Measurements from ENCODE around the gene TMEM129. TPM values are rescaled to one million over a fixed set of nuclear protein-coding genes. Genes with fewer than 3 reads are reported as not detected.

The TMEM129 gene
- total RNA-seq, 2 experiments from 2014 or later: 21.9 to 22.4 TPM

GRCh38 chr4:1763550-1764080 is 42.5 kb upstream of the TMEM129 start:
- peaks cover 22% of the 10 kb centered on the region for H3K27me3 Mint-ChIP-seq (ENCODE audit: low read depth)
- no peak for ATAC-seq
- no peaks in the 10 kb centered on the region for H3K9me3 Mint-ChIP-seq (ENCODE audit: insufficient read depth)
- no peak for DNase-seq
- no peak overlapping the region for H3K27ac Mint-ChIP-seq
- no peaks in the 10 kb centered on the region for H3K4me1 Mint-ChIP-seq (ENCODE audit: low read depth)
- ChIA-PET POLR2A (no interaction called here), CTCF (no interaction called here)
- no peak overlapping the region for H3K4me3 Mint-ChIP-seq
- H3K36me3 Mint-ChIP-seq (ENCODE audit: low read depth): no peaks in the 10 kb centered on the region

- ATAC-seq (no peak), DNase-seq (no peak)
- no peaks in the 10 kb centered on the region for H3K9me3 Mint-ChIP-seq (ENCODE audit: insufficient read depth)
- H3K36me3 Mint-ChIP-seq (ENCODE audit: low read depth): no peaks in the 10 kb centered on the region
- CTCF ChIA-PET: no interaction called here
- H3K27ac Mint-ChIP-seq: no peak overlapping the region
- H3K4me1 Mint-ChIP-seq (ENCODE audit: low read depth): no peaks in the 10 kb centered on the region
- POLR2A ChIA-PET: interaction anchor here (0.8 kb wide), 1 partner anchor 36 kb away, joined by 3 read pairs; no protein-coding TSS in a partner anchor
- no peak overlapping the region for H3K4me3 Mint-ChIP-seq
- peaks cover 17% of the 10 kb centered on the region for H3K27me3 Mint-ChIP-seq (ENCODE audit: low read depth)
These were observed 42.0 kb upstream of the TMEM129 start for GRCh38 chr4:1763070-1763549.

GRCh38 chr4:1762264-1763010 is 41.3 kb upstream of the TMEM129 start:
- peaks cover 14% of the 10 kb centered on the region for H3K27me3 Mint-ChIP-seq (ENCODE audit: low read depth)
- H3K9me3 Mint-ChIP-seq (ENCODE audit: insufficient read depth): no peaks in the 10 kb centered on the region
- H3K4me1 Mint-ChIP-seq (ENCODE audit: low read depth): no peaks in the 10 kb centered on the region
- ChIA-PET CTCF (no interaction called here), POLR2A (interaction anchor here (0.8 kb wide), 1 partner anchor 35 kb away, joined by 3 read pairs; no protein-coding TSS in a partner anchor)
- DNase-seq (no peak), ATAC-seq (no peak)
- no peak overlapping the region for H3K4me3 Mint-ChIP-seq
- no peaks in the 10 kb centered on the region for H3K36me3 Mint-ChIP-seq (ENCODE audit: low read depth)
- no peak overlapping the region for H3K27ac Mint-ChIP-seq

DNA sequence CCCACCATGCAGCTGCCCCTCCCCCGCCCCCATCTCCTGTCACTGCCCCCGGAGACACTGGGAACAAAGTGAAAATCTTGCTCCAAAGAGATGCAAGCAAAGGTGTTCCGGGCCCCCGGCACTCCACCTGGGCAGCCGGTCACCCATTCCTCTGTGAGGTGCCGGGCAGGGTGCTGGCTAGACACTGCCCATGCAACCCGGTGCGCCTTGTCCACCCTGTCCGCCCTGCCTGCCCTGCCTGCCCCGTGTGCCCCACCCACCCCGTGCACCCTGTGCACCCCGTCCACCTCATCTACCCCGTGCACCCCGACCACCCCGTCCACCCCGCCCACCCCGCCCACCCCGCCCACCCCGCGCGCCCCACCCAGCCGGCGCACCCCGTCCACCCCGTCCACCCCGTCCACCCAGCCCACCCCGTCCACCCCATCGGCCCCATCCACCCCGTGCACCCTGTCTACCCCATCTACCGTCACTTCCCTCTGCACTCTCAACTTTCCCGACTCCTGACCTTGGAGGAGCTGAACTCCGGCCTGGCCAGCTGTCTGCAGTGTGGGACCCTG is 40.1 kb upstream of the TMEM129 start:
- no peaks in the 10 kb centered on the region for H3K36me3 Mint-ChIP-seq (ENCODE audit: low read depth)
- H3K27ac Mint-ChIP-seq: no peak overlapping the region
- peaks cover 14% of the 10 kb centered on the region for H3K27me3 Mint-ChIP-seq (ENCODE audit: low read depth)
- ChIA-PET POLR2A (no interaction called here), CTCF (no interaction called here)
- H3K4me1 Mint-ChIP-seq (ENCODE audit: low read depth): no peaks in the 10 kb centered on the region
- H3K9me3 Mint-ChIP-seq (ENCODE audit: insufficient read depth): no peaks in the 10 kb centered on the region
- H3K4me3 Mint-ChIP-seq: no peak overlapping the region
- DNase-seq (no peak), ATAC-seq (no peak)

- Mint-ChIP-seq H3K27ac (no peak overlapping the region), H3K4me3 (no peak overlapping the region), H3K4me1 (ENCODE audit: low read depth) (no peaks in the 10 kb centered on the region), H3K27me3 (ENCODE audit: low read depth) (peaks cover 12% of the 10 kb centered on the region), H3K36me3 (ENCODE audit: low read depth) (no peaks in the 10 kb centered on the region), H3K9me3 (ENCODE audit: insufficient read depth) (no peaks in the 10 kb centered on the region)
- DNase-seq (no peak), ATAC-seq (no peak)
- ChIA-PET POLR2A (no interaction called here), CTCF (no interaction called here)
These were observed 39.5 kb upstream of the TMEM129 start for GRCh38 chr4:1760521-1761071.

DNA sequence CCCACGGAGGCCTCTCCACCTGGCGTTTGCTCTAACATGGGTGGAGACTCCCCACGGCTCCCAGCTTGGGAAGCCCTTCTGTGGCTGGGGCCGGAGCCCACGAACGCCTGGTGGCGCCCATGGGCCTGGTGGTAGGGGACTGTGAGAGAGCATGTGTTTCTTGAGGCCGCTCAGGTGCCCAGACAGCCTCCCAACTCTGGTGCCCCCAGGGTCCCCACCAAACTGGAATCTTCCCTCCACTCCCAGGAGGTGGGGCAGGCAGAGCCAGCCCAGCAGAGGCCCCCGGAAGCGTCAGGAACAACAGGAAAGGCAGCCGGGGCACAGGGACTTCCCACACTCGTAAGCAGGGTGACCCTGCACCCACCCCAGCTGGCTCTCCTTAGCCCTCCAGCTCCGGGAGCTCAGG is 38.7 kb upstream of the TMEM129 start:
- ChIA-PET POLR2A (no interaction called here), CTCF (no interaction called here)
- no peak for DNase-seq
- no peak overlapping the region for H3K27ac Mint-ChIP-seq
- H3K9me3 Mint-ChIP-seq (ENCODE audit: insufficient read depth): no peaks in the 10 kb centered on the region
- H3K36me3 Mint-ChIP-seq (ENCODE audit: low read depth): no peaks in the 10 kb centered on the region
- no peak overlapping the region for H3K4me3 Mint-ChIP-seq
- H3K4me1 Mint-ChIP-seq (ENCODE audit: low read depth): no peaks in the 10 kb centered on the region
- no peak for ATAC-seq
- H3K27me3 Mint-ChIP-seq (ENCODE audit: low read depth): peaks cover 9% of the 10 kb centered on the region

DNA sequence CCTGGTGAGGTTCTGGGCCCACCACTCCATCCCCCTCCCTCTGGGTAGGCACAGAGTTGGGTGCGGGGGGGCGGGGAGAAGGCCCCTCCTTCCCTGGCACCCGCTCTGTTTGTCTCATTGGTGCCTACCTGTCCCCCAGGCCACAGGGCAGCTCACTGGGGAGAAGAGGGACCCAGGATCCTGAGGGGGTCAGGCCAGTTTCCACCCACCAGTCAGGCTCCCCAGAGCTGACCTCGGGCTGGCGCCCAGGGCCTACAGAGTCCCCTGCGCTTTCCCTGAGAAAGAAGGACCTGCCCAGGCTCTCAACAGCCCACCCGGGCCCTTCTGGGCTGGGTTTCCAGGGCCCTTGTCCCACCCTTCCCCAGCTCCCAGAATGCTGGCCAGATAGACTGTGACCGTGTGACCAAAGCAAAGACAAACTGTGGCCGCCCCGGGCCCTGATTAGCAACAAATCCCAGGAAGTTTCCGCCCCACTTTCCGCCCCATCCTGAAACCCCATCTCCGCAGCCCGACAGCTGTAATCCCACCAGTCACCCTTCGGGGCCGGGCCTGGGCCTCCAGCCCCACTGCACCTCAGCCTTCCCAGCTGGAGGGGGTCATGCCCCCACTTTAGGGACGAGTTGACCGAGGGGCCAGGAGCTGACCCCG is 38.2 kb upstream of the TMEM129 start:
- Mint-ChIP-seq H3K4me1 (ENCODE audit: low read depth) (no peaks in the 10 kb centered on the region), H3K27me3 (ENCODE audit: low read depth) (peaks cover 7% of the 10 kb centered on the region), H3K4me3 (no peak overlapping the region), H3K27ac (no peak overlapping the region), H3K9me3 (ENCODE audit: insufficient read depth) (no peaks in the 10 kb centered on the region), H3K36me3 (ENCODE audit: low read depth) (no peaks in the 10 kb centered on the region)
- ATAC-seq (no peak), DNase-seq (no peak)
- CTCF ChIA-PET: interaction anchor here (0.8 kb wide), 1 partner anchor 9 kb away, joined by 3 read pairs; no protein-coding TSS in a partner anchor
- POLR2A ChIA-PET: no interaction called here

DNA sequence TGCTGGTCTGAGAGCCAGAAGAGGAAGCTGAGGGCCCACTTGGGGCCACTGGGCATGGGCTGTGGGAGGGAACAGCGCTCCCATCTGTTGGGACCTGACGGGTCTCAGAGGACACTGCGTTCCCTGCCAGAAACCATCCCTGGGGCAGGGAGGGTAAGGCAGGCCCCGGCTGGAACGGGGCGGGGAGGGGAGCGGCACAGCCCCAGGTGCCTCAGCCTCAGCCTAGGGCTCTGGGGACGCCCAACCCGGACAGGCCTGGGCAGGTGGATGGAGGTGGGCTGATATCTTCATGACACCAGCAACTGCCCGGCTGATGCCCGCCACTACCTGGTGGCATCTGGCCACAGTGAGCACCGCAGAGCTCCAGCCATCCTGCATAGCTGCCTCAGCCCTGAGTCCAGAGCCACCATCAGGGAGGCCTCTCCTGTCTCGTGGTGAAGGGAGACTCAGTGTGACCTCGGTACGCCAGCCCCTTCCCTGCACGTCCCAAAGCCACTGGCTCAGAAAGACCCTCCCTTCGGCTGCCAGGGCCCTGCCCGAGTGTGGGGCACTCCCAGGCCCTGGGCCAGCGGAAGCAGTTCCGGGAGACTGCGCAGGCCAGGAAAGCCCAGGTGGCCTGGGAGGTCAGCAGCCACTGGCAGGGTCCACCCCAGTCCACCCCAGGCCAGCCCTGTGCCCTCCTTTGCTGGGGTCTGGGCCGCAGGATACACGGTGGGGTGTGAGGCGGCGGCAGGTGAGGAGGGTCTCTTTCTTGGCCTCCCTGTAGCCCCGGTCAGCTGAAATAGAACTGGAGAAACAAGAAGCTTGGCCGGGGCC is 37.4 kb upstream of the TMEM129 start:
- H3K27ac Mint-ChIP-seq: no peak overlapping the region
- no peak overlapping the region for H3K4me3 Mint-ChIP-seq
- H3K27me3 Mint-ChIP-seq (ENCODE audit: low read depth): peaks cover 2% of the 10 kb centered on the region
- no peaks in the 10 kb centered on the region for H3K36me3 Mint-ChIP-seq (ENCODE audit: low read depth)
- no peaks in the 10 kb centered on the region for H3K9me3 Mint-ChIP-seq (ENCODE audit: insufficient read depth)
- ATAC-seq (no peak), DNase-seq (no peak)
- POLR2A ChIA-PET: no interaction called here
- CTCF ChIA-PET: interaction anchor here (0.8 kb wide), 1 partner anchor 9 kb away, joined by 3 read pairs; no protein-coding TSS in a partner anchor
- H3K4me1 Mint-ChIP-seq (ENCODE audit: low read depth): no peaks in the 10 kb centered on the region

DNA sequence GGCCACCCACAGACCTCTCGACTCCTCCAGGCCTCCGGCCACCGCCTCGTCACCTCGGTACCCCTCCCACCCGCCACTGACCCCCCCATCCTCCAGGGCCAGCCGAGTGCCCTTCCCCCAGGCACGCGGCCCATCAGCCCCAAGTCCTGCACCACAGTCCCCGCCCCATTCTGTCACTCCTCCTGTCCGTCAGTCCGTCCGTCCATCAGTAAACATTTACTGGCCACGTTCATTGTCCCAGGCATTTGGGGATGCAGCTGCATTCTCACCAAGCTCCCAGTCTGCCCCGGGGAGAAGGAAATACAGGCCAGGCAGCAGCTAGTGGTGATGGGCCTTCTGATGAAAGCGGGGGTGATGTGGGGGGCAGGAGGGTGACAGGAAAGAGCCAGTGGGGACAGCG is 36.7 kb upstream of the TMEM129 start:
- Mint-ChIP-seq H3K4me1 (ENCODE audit: low read depth) (peaks cover 4% of the 10 kb centered on the region), H3K9me3 (ENCODE audit: insufficient read depth) (no peaks in the 10 kb centered on the region), H3K27ac (no peak overlapping the region), H3K27me3 (ENCODE audit: low read depth) (peaks cover 2% of the 10 kb centered on the region), H3K4me3 (no peak overlapping the region), H3K36me3 (ENCODE audit: low read depth) (no peaks in the 10 kb centered on the region)
- DNase-seq (no peak), ATAC-seq (no peak)
- CTCF ChIA-PET: no interaction called here
- POLR2A ChIA-PET: no interaction called here

GRCh38 chr4:1756893-1757779 is 36.0 kb upstream of the TMEM129 start:
- H3K36me3 Mint-ChIP-seq (ENCODE audit: low read depth): no peaks in the 10 kb centered on the region
- ChIA-PET POLR2A (no interaction called here), CTCF (no interaction called here)
- ATAC-seq (no peak), DNase-seq (no peak)
- peaks cover 11% of the 10 kb centered on the region for H3K4me1 Mint-ChIP-seq (ENCODE audit: low read depth)
- no peaks in the 10 kb centered on the region for H3K9me3 Mint-ChIP-seq (ENCODE audit: insufficient read depth)
- H3K27ac Mint-ChIP-seq: no peak overlapping the region
- H3K4me3 Mint-ChIP-seq: no peak overlapping the region
- H3K27me3 Mint-ChIP-seq (ENCODE audit: low read depth): no peaks in the 10 kb centered on the region

- Mint-ChIP-seq H3K9me3 (ENCODE audit: insufficient read depth) (no peaks in the 10 kb centered on the region), H3K27me3 (ENCODE audit: low read depth) (no peaks in the 10 kb centered on the region), H3K27ac (no peak overlapping the region), H3K4me3 (no peak overlapping the region), H3K4me1 (ENCODE audit: low read depth) (peaks cover 11% of the 10 kb centered on the region), H3K36me3 (ENCODE audit: low read depth) (no peaks in the 10 kb centered on the region)
- ATAC-seq (no peak), DNase-seq (no peak)
- ChIA-PET CTCF (no interaction called here), POLR2A (no interaction called here)
These were observed 35.0 kb upstream of the TMEM129 start for GRCh38 chr4:1756079-1756478.

Data from activated CD8-positive, alpha-beta T cell treated with anti-CD3 and anti-CD28 coated beads, Interleukin-2, amount 10 ng/mL, durations not matched to agents 7 days and 5 days (primary cell).